Astrocyte (in vitro differentiated cells and primary cell): ENCODE data around the gene NUCKS1. TPM values are rescaled to one million over a fixed set of nuclear protein-coding genes. Genes with fewer than 3 reads are reported as not detected.

Source experiments
- DNase-seq: peaks from one replicate; pipeline ENCODE4 v3.0.0-alpha.2; 2010; ENCODE audit warnings: low read depth
- FAIRE-seq: peaks from 2 replicates; lab custom pipeline; 2011; peaks lifted over from hg19 to GRCh38; lab: Jason Lieb, UNC
- H2AFZ ChIP-seq: 2 replicates; pipeline ENCODE4 v1.6.0; 2012; ENCODE audit warnings: low read depth, low read length, inconsistent platforms
- H3K27ac ChIP-seq: 2 replicates; pipeline ENCODE4 v1.5.1; 2011; ENCODE audit warnings: low read depth, low read length, inconsistent platforms
- H3K27me3 ChIP-seq: 2 replicates; pipeline ENCODE4 v1.6.0; 2011; ENCODE audit warnings: low read length, inconsistent platforms; ENCODE audit not compliant: insufficient read depth
- H3K36me3 ChIP-seq: 2 replicates; pipeline ENCODE4 v1.5.1; 2011; ENCODE audit warnings: low read length, inconsistent platforms; ENCODE audit not compliant: insufficient read depth
- H3K4me1 ChIP-seq: 2 replicates; pipeline ENCODE4 v1.5.1; 2011; ENCODE audit warnings: low read length, inconsistent platforms; ENCODE audit not compliant: insufficient read depth
- H3K4me2 ChIP-seq: 2 replicates; pipeline ENCODE4 v1.6.0; 2012; ENCODE audit warnings: low read length, inconsistent platforms
- H3K4me3 ChIP-seq: 2 replicates; pipeline ENCODE4 v1.5.1; 2011; ENCODE audit warnings: low read depth, mild to moderate bottlenecking, low read length, inconsistent platforms; ENCODE audit not compliant: insufficient read depth
- H3K79me2 ChIP-seq: 2 replicates; pipeline ENCODE4 v1.6.0; 2012; ENCODE audit warnings: mild to moderate bottlenecking, low read length, inconsistent platforms; ENCODE audit not compliant: insufficient read depth
- H3K9ac ChIP-seq: 2 replicates; pipeline ENCODE4 v1.6.0; 2012; ENCODE audit warnings: mild to moderate bottlenecking, low read length, inconsistent platforms
- H3K9me3 ChIP-seq: 2 replicates; pipeline ENCODE4 v1.5.1; 2012; ENCODE audit warnings: low read depth, mild to moderate bottlenecking, low read length, inconsistent platforms; ENCODE audit not compliant: insufficient read depth
- H4K20me1 ChIP-seq: 2 replicates; pipeline ENCODE4 v1.6.0; 2012; ENCODE audit warnings: low read length, inconsistent platforms; ENCODE audit not compliant: insufficient read depth
- H3K27ac Mint-ChIP-seq: one replicate; pipeline ENCODE4 v1.8.0; 2021; ENCODE audit warnings: mild to moderate bottlenecking, mixed read lengths; ENCODE audit not compliant: unreplicated experiment
- H3K27me3 Mint-ChIP-seq: one replicate; pipeline ENCODE4 v1.8.0; 2021; ENCODE audit warnings: low read depth, mixed read lengths; ENCODE audit not compliant: unreplicated experiment
- H3K36me3 Mint-ChIP-seq: one replicate; pipeline ENCODE4 v1.8.0; 2021; ENCODE audit warnings: low read depth, mixed read lengths; ENCODE audit not compliant: unreplicated experiment
- H3K4me1 Mint-ChIP-seq: one replicate; pipeline ENCODE4 v1.8.0; 2021; ENCODE audit warnings: low read depth, mixed read lengths; ENCODE audit not compliant: unreplicated experiment
- H3K4me3 Mint-ChIP-seq: one replicate; pipeline ENCODE4 v1.8.0; 2021; ENCODE audit warnings: mild to moderate bottlenecking, moderate library complexity, mixed read lengths; ENCODE audit not compliant: unreplicated experiment
- H3K9me3 Mint-ChIP-seq: one replicate; pipeline ENCODE4 v1.8.0; 2021; ENCODE audit warnings: mild to moderate bottlenecking, mixed read lengths; ENCODE audit not compliant: unreplicated experiment
- CTCF ChIP-seq: IDR thresholded peaks from 2 replicates; pipeline ENCODE4 v1.5.1; 2011; ENCODE audit warnings: low read depth, mild to moderate bottlenecking, inconsistent platforms, low read length, moderate library complexity; ENCODE audit not compliant: insufficient read depth
- EZH2 ChIP-seq: IDR thresholded peaks from 2 replicates; pipeline ENCODE4 v1.6.1; 2012; ENCODE audit warnings: mild to moderate bottlenecking, low read length, inconsistent platforms; ENCODE audit not compliant: insufficient read depth
- total RNA-seq: library from RNA; stranded (reverse); gene quantifications from 2 replicates; pipeline ENCODE4 v1.2.1, GENCODE V29; 2021

Gene NUCKS1
- total RNA-seq, 1 donor from 2014 or later = 169 TPM

GRCh38 chr1:205677167-205677566 is 72.8 kb downstream of the NUCKS1 start:
- no peaks in the 10 kb centered on the region for H3K9me3 Mint-ChIP-seq
- Histone ChIP-seq H3K4me2 (no peak overlapping the region), H3K36me3 (peaks cover 2% of the 10 kb centered on the region), H2AFZ (no peak overlapping the region), H3K9ac (no peak overlapping the region), H3K79me2 (peaks cover 28% of the 10 kb centered on the region), H3K27me3 (no peaks in the 10 kb centered on the region), H3K4me3 (no peak overlapping the region), H4K20me1 (peaks cover 27% of the 10 kb centered on the region), H3K27ac (no peak overlapping the region), H3K4me1 (peaks cover 13% of the 10 kb centered on the region), H3K9me3 (no peaks in the 10 kb centered on the region)
- DNase-seq = no peak
- H3K4me3 Mint-ChIP-seq = no peak overlapping the region
- peaks cover 14% of the 10 kb centered on the region for H3K4me1 Mint-ChIP-seq
- no peak overlapping the region for H3K27ac Mint-ChIP-seq
- TF ChIP-seq EZH2 = no peak
- no peak for TF ChIP-seq CTCF
- H3K27me3 Mint-ChIP-seq = peaks cover 2% of the 10 kb centered on the region
- FAIRE-seq = no peak
- peaks cover 2% of the 10 kb centered on the region for H3K36me3 Mint-ChIP-seq

GRCh38 chr1:205676597-205676996 is 73.4 kb downstream of the NUCKS1 start:
- H3K36me3 ChIP-seq = peaks cover 2% of the 10 kb centered on the region
- no peaks in the 10 kb centered on the region for H3K9me3 ChIP-seq
- Mint-ChIP-seq H3K9me3 (no peaks in the 10 kb centered on the region), H3K36me3 (peaks cover 2% of the 10 kb centered on the region), H3K4me3 (no peak overlapping the region), H3K4me1 (peaks cover 19% of the 10 kb centered on the region), H3K27me3 (peaks cover 2% of the 10 kb centered on the region), H3K27ac (no peak overlapping the region)
- peaks cover 13% of the 10 kb centered on the region for H3K4me1 ChIP-seq
- H3K4me3 ChIP-seq = no peak overlapping the region
- peaks cover 27% of the 10 kb centered on the region for H4K20me1 ChIP-seq
- H3K27me3 ChIP-seq = no peaks in the 10 kb centered on the region
- FAIRE-seq = no peak
- DNase-seq = no peak
- TF ChIP-seq CTCF (no peak), EZH2 (no peak)
- no peak overlapping the region for H3K9ac ChIP-seq
- no peak overlapping the region for H3K4me2 ChIP-seq
- no peak overlapping the region for H3K27ac ChIP-seq
- H2AFZ ChIP-seq = no peak overlapping the region
- H3K79me2 ChIP-seq = peaks cover 28% of the 10 kb centered on the region

- peaks cover 30% of the 10 kb centered on the region for H3K79me2 ChIP-seq
Measured at GRCh38 chr1:205676002-205676401, 74.0 kb downstream of the NUCKS1 start.

More at GRCh38 chr1:205676002-205676401, 74.0 kb downstream of the NUCKS1 start:
- Histone ChIP-seq H3K4me1 (peaks cover 13% of the 10 kb centered on the region), H3K27me3 (no peaks in the 10 kb centered on the region), H3K27ac (no peak overlapping the region), H3K36me3 (peaks cover 2% of the 10 kb centered on the region), H4K20me1 (peaks cover 31% of the 10 kb centered on the region), H3K4me3 (no peak overlapping the region), H3K9ac (no peak overlapping the region), H3K9me3 (no peaks in the 10 kb centered on the region), H2AFZ (no peak overlapping the region), H3K4me2 (no peak overlapping the region)
- H3K4me1 Mint-ChIP-seq = peaks cover 24% of the 10 kb centered on the region
- peaks cover 1% of the 10 kb centered on the region for H3K36me3 Mint-ChIP-seq
- H3K9me3 Mint-ChIP-seq = no peaks in the 10 kb centered on the region
- FAIRE-seq (no peak), DNase-seq (no peak)
- H3K4me3 Mint-ChIP-seq = no peak overlapping the region
- peaks cover 2% of the 10 kb centered on the region for H3K27me3 Mint-ChIP-seq
- TF ChIP-seq EZH2 (no peak), CTCF (no peak)
- H3K27ac Mint-ChIP-seq = no peak overlapping the region
